ENCODE data around the gene ZNF580.

ZNF580 gene

DNA sequence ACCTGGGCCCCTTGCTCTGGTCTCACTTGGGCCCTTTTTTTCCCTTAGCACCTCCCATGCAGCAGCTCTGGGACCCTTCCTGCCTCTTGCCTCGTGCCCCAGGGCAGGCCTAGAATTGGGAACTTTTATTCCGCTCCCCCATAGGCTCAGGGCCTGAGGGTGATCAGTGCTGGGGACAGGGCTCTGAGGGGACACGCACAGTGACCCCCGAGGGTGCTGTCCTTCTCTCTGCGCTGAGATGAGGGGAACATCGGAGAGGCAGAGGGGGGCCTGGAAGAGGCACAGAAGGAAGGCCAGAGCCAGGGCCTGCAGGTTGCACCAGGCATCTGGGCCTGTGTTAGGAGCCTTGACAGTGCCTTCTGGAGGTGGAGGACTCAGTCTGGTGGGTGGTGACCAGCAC lies 45.0 kb downstream of the ZNF580 start:
- Histone ChIP-seq H3F3A (ENCODE audit: insufficient read depth, low read length) (no peaks in the 10 kb centered on the region), H2AFZ (ENCODE audit: low read length) (no peak overlapping the region), H3K79me2 (ENCODE audit: insufficient read depth, low read length) (peaks cover 10% of the 10 kb centered on the region; the same call in 1 of the 2 replicates), H3K27me3 (ENCODE audit: insufficient read depth, low read length) (no peaks in the 10 kb centered on the region), H3K4me2 (ENCODE audit: low read length) (no peak overlapping the region), H3K27ac (ENCODE audit: low read depth, low read length, poor library complexity, severe bottlenecking) (no peak overlapping the region), H4K20me1 (ENCODE audit: insufficient read depth, low read length) (no peaks in the 10 kb centered on the region), H3K4me3 (ENCODE audit: low read depth, low read length, poor library complexity, severe bottlenecking) (no peak overlapping the region), H3K9me3 (ENCODE audit: low read length) (no peaks in the 10 kb centered on the region), H3K36me3 (ENCODE audit: insufficient read depth, low read length) (peaks cover 84% of the 10 kb centered on the region), H3K9ac (ENCODE audit: low read length) (no peak overlapping the region), H3K9me2 (ENCODE audit: low read depth, low read length) (no peaks in the 10 kb centered on the region), H3K4me1 (ENCODE audit: insufficient read depth, low read length, severe bottlenecking) (no peaks in the 10 kb centered on the region)
- TF ChIP-seq EZH2 (IDR thresholded peaks at IDR 0.05; ENCODE audit: borderline replicate concordance, low read length), result no peak
- TF ChIP-seq, protein P1, sequence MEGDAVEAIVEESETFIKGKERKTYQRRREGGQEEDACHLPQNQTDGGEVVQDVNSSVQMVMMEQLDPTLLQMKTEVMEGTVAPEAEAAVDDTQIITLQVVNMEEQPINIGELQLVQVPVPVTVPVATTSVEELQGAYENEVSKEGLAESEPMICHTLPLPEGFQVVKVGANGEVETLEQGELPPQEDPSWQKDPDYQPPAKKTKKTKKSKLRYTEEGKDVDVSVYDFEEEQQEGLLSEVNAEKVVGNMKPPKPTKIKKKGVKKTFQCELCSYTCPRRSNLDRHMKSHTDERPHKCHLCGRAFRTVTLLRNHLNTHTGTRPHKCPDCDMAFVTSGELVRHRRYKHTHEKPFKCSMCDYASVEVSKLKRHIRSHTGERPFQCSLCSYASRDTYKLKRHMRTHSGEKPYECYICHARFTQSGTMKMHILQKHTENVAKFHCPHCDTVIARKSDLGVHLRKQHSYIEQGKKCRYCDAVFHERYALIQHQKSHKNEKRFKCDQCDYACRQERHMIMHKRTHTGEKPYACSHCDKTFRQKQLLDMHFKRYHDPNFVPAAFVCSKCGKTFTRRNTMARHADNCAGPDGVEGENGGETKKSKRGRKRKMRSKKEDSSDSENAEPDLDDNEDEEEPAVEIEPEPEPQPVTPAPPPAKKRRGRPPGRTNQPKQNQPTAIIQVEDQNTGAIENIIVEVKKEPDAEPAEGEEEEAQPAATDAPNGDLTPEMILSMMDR (IDR thresholded peaks at IDR 0.05; ENCODE audit: low read length), result no peak

DNA sequence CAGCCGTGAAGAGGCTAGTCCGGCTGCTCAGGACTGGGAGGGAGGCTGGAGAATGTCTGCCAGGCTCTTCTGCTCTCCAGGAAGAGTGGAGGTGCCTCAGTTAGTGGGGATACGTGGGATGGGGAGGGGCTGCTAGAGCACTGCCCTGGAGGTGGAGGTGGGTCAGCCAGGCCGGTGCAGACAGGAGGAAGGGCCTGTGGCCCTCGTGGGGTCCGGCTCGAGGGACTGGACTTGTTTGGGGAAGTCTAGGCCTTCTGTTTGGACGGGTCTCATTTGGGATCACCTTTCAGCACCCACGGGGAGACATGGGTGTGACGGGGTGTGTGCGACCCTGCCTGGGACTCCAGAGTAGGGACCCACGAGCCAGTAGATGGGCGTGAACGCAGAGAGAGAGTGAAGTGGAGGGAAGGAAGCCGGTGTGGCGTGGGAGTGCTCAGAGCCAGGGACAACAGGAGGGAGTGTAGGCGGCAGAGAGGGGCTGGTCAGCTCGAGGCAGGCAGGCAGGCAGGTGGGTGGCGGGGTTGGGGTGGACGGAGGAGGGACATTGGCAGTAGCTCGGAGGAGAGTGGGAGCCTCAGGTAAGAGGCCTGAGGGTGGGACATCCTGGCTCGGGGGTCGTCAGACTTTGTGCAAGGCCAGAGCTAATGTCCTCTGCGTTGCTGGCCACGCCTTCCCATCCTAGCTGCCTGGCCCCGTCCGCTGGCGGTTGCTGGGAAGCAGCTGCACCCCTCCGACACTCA lies 45.7 kb downstream of the ZNF580 start:
- no peak overlapping the region for H3K9ac ChIP-seq (ENCODE audit: low read length)
- H3K79me2 ChIP-seq (ENCODE audit: insufficient read depth, low read length), result peaks cover 6% of the 10 kb centered on the region; the same call in 1 of the 2 replicates
- H3K9me2 ChIP-seq (ENCODE audit: low read depth, low read length), result no peaks in the 10 kb centered on the region
- H3K4me1 ChIP-seq (ENCODE audit: insufficient read depth, low read length, severe bottlenecking), result no peaks in the 10 kb centered on the region
- H3K4me3 ChIP-seq (ENCODE audit: low read depth, low read length, poor library complexity, severe bottlenecking), result no peak overlapping the region
- H3K27ac ChIP-seq (ENCODE audit: low read depth, low read length, poor library complexity, severe bottlenecking), result no peak overlapping the region
- H2AFZ ChIP-seq (ENCODE audit: low read length), result no peak overlapping the region
- no peaks in the 10 kb centered on the region for H3F3A ChIP-seq (ENCODE audit: insufficient read depth, low read length)
- H3K4me2 ChIP-seq (ENCODE audit: low read length), result no peak overlapping the region
- no peaks in the 10 kb centered on the region for H3K27me3 ChIP-seq (ENCODE audit: insufficient read depth, low read length)
- no peak for TF ChIP-seq EZH2 (IDR thresholded peaks at IDR 0.05; ENCODE audit: borderline replicate concordance, low read length)
- TF ChIP-seq, protein P1 (IDR thresholded peaks at IDR 0.05; ENCODE audit: low read length), result no peak
- no peaks in the 10 kb centered on the region for H3K9me3 ChIP-seq (ENCODE audit: low read length)
- H3K36me3 ChIP-seq (ENCODE audit: insufficient read depth, low read length), result peaks cover 84% of the 10 kb centered on the region
- no peaks in the 10 kb centered on the region for H4K20me1 ChIP-seq (ENCODE audit: insufficient read depth, low read length)

DNA sequence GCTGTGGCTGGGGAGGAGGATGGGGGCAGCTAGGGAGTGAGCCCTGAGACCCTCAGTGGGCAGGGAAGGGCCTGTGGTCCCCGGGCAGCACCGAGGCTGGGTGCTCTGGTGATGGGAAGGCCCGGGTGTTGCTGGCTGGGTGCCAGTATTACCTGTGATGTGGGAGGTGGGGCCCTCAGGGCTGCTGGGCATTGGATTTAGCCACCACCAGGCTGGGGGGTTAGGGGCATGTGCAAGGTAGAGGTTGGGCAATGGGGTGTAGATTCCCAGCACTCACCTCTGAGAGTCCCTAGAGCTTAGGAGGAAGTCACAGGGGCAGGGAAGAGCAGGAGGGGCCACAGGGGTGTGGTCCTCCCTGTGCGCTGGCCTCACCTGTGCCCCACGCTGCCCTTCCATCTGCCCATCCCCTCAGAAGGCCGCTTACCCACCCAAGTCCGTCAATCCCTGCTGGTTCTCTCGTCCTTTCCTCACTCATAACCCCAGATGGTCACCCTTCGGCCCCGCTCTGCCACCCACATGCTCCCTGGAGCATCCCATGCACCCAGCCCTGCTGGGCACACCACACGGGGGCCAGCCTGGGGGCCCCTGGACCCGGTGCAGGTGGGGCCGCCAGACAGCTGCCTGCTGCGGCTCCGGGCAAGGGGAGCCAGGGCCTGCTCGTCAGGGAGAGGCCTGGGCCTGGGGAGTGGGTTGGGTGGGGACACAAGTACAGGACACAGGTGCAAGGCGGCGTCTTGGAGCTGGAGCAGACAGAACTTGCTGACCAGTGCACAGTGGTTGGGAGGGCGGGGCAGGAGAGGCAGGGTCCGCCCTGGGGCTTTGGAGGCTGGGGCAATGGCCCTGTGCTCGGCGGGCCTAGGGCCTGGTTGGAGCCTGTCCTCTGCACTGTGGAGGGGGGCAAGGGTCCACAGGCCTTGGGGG lies 46.7 kb downstream of the ZNF580 start:
- H2AFZ ChIP-seq (ENCODE audit: low read length), result no peak overlapping the region
- H3K4me3 ChIP-seq (ENCODE audit: low read depth, low read length, poor library complexity, severe bottlenecking), result no peak overlapping the region
- no peak for TF ChIP-seq EZH2 (IDR thresholded peaks at IDR 0.05; ENCODE audit: borderline replicate concordance, low read length)
- TF ChIP-seq, protein P1 (IDR thresholded peaks at IDR 0.05; ENCODE audit: low read length), result no peak
- no peaks in the 10 kb centered on the region for H3K27me3 ChIP-seq (ENCODE audit: insufficient read depth, low read length)
- H3K9ac ChIP-seq (ENCODE audit: low read length), result no peak overlapping the region
- H3K36me3 ChIP-seq (ENCODE audit: insufficient read depth, low read length), result peaks cover 85% of the 10 kb centered on the region
- H3K4me1 ChIP-seq (ENCODE audit: insufficient read depth, low read length, severe bottlenecking), result no peaks in the 10 kb centered on the region
- no peaks in the 10 kb centered on the region for H3K79me2 ChIP-seq (ENCODE audit: insufficient read depth, low read length)
- H4K20me1 ChIP-seq (ENCODE audit: insufficient read depth, low read length), result no peaks in the 10 kb centered on the region
- no peak overlapping the region for H3K27ac ChIP-seq (ENCODE audit: low read depth, low read length, poor library complexity, severe bottlenecking)
- no peaks in the 10 kb centered on the region for H3K9me3 ChIP-seq (ENCODE audit: low read length)
- no peaks in the 10 kb centered on the region for H3F3A ChIP-seq (ENCODE audit: insufficient read depth, low read length)
- H3K4me2 ChIP-seq (ENCODE audit: low read length), result no peak overlapping the region
- no peaks in the 10 kb centered on the region for H3K9me2 ChIP-seq (ENCODE audit: low read depth, low read length)
